GM19025 (cell line): ENCODE measurements around the gene MPPED1.

Source experiments
- ATAC-seq: cut with Tn5 transposase; IDR thresholded peaks from one replicate; pipeline ENCODE4 v1.9.1; 2021; ENCODE audit warnings: mild to moderate bottlenecking, low read depth, moderate library complexity; ENCODE audit not compliant: unreplicated experiment

Gene MPPED1

DNA sequence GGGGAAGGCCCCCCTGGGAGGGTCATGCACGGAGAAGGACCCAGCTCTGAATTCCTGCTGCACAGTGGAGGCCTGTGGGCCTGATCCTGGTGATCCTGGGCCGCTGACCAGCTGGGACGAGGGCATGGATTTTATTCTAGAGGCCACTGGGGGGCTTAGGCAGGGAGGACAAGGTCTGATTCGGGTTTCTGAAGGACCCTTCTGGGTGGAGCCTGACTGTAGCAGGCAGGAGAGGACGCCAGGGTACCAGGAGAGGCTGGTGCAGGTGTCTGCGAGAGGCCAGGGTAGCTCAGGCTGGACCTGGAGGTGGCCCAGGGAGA lies 31.3 kb downstream of the MPPED1 start:
- no peak for ATAC-seq

GRCh38 chr22:43446037-43446803 lies 34.4 kb downstream of the MPPED1 start:
- no peak for ATAC-seq

DNA sequence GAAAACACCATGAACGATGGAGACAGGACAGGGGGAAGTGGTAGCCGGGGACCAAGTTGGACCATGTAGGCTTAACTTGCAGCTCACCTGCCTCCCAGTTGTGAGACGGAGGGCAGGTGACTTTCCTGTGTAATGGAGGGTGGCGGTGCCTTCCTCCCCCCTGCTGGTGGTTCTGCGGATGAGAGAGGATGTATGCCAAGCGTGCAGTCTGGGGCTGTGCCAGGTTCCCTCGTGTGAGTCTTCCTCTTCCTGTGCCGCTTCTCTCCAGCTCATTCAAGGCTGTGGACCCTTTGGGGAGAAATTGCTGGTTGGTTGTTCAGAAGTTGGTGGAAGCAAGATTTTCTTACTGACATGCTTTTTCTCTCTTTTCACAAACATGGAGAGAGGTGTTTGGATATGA lies 35.1 kb downstream of the MPPED1 start:
- no peak for ATAC-seq

GRCh38 chr22:43447380-43447779 lies 35.6 kb downstream of the MPPED1 start:
- ATAC-seq = no peak

DNA sequence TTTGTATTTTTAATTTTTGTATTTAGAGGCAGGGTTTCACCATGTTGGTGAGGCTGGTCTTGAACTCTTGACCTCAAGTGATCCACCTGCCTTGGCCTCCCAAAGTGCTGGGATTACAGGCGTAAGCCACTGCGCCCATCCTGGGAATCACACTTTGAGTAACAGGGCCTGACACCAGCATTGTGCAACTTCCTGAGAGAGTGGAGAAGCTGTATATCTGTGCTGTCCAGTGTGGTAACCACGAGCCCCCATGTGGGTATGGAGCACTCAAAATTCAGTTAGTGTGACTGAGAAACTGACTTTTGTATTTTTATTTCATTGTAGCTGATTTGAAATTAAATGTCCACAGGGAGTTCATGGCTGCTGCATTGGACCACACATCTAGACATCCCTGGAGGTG lies 36.2 kb downstream of the MPPED1 start:
- ATAC-seq = no peak

DNA sequence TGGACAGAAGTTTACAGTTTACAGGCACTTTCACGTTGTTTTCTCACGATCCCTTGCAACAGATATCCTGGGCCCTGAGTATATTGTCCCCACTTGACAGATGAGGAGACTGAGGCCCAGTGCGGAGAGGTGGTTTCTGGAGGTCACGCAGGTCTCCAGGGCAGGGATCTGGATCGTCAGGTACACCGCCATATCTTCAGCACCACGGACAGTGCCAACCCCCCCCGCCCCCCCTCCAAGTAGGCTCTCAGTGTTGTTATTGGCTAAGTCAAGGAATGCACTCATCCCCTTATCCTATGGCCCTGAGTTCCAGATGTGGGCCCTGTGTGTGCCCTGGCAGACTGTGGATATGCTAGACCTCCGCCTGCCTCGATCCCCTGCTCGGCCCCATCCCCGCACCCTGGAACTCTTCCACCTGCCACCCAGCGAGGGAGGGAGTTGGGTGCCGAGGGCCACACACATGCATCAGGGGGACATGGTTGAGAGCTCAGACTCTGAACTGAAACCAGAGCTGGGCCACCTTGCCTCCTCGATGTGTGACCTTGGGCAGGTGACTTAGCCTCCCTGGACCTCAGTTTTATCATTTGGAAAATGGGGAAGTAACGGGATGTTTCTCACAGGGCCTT lies 37.5 kb downstream of the MPPED1 start:
- no peak for ATAC-seq

DNA sequence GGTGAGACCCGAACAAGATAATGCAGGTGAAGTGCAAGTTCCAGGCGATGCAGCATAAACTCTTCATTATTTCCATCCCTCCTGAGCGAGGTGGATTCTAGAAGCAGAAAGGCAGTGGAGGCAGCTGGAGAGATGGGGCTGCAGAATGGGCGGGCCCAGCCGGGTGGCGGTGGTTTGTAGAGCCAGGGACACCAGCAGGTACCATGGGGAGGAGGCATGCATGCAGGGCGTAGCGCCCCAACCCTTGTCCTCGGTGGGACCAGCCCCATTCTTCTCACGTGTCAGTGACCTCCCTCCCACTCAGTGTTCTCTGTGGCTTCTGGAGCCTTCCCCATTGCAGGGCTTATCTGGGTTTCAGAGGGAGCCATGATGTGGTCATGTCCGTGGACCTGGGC lies 38.0 kb downstream of the MPPED1 start:
- no peak for ATAC-seq

- ATAC-seq = no peak
Observed at GRCh38 chr22:43451371-43452050, 39.7 kb downstream of the MPPED1 start.

DNA sequence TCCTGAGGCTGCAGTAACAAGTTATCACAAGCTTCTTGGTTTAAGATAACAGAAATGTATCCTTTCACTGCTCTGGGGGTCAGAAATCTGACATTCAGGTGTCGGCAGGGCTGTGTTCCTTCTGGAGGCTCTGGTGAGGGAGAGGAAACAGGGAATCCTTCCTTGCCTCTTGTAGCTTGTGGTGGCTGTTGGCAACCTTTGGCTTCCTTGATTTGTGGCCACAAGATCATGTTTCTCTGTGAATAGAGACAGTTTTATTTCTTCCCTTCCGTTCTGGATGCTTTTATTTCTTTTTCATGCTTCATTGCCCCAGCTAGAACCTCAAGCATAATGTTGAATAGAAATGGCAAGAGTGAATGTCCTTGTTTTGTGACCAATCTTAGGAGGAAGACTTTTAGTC lies 44.0 kb downstream of the MPPED1 start:
- ATAC-seq = no peak

GRCh38 chr22:43457002-43457401 lies 45.2 kb downstream of the MPPED1 start:
- no peak for ATAC-seq

GRCh38 chr22:43462701-43463100 lies 50.9 kb downstream of the MPPED1 start:
- ATAC-seq = no peak

GRCh38 chr22:43464809-43465208 lies 53.0 kb downstream of the MPPED1 start:
- no peak for ATAC-seq

DNA sequence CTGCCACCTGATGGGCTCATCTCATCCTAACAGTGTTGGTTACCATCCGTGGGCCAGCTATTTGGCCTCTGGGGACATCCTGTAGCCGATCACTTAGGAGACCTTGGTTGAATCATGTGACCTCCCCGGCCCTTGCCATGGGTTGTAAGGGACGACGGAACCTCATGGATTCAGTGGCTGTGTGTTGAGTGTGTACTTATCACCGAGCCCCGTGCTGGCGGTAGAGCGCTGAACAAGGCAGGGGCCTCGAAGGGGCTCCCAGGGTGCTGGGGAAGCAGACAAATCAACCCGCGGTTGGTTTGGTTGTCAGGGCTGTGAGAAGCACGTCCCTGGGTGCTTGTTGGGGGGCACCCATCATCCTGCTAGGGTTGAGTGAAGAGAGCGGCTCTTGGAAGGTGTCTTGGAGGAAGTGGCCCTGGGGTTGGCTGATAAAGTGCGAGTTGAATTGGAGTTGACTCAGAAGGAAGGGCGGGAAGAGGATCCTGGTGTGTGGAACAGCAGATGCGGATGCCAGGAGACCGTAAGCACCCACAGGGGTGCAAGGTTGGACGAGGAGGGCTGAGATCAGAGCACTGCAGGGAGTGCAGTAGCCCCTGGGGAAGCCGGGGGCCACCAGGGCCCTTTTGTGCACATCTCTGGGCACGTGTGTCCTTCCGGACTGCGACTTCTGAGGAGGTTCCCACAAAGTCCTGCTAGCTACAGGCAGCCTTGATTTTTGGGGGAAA lies 53.6 kb downstream of the MPPED1 start:
- ATAC-seq = no peak

DNA sequence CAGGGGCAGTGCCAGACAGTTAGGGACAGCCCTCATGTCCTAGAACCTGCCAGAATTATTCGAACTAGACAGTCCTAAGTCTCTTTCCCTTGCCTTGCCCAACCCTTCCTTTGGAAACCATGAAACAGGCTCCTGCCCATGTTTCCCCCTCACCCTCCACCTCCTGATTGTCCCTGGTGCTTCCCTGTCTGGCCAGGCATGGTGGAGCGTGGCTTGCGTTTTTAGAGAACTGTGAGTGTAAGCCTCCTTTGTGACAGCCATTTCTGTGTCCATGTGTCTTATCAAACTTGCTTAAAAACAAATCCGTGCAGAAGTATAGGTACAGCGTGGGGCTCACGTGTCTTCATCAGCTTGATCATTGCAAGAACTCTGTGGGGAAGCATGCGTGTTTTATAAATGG lies 54.9 kb downstream of the MPPED1 start:
- no peak for ATAC-seq

DNA sequence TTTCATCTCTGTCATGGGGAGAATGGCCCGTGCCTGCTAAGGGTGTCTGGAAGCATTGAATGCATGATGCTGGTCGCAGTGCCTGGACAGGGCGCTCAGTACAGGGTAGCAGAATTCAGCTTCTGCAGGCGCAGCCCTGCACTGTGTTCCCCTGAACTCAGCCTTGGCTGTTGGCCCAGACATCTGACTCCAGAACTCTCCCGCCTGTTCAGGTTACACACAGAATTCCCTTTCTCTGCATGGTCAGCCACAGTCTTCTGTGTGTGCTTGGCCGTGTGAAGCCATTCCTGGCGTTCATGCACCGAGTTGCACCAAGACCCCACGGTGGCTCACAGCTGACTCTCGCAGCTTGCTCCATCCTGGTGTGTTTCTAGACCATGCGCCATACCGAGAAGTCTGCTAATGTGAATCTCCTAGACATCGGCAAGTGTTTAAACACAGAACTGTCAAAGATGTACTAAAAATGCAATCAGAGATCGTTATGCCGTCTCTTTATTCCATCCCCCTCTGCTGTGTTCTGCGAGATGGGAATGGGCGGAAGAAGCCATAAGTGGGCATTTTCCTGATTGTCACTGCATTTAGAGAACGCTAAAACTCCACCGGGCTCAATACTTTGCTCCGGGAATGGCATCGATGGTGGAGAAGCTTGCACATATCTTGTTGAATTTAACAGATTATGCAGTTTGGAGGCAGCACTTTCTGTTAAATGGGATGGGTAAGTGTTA lies 55.6 kb downstream of the MPPED1 start:
- ATAC-seq = no peak

GRCh38 chr22:43470253-43470652 lies 58.4 kb downstream of the MPPED1 start:
- no peak for ATAC-seq

DNA sequence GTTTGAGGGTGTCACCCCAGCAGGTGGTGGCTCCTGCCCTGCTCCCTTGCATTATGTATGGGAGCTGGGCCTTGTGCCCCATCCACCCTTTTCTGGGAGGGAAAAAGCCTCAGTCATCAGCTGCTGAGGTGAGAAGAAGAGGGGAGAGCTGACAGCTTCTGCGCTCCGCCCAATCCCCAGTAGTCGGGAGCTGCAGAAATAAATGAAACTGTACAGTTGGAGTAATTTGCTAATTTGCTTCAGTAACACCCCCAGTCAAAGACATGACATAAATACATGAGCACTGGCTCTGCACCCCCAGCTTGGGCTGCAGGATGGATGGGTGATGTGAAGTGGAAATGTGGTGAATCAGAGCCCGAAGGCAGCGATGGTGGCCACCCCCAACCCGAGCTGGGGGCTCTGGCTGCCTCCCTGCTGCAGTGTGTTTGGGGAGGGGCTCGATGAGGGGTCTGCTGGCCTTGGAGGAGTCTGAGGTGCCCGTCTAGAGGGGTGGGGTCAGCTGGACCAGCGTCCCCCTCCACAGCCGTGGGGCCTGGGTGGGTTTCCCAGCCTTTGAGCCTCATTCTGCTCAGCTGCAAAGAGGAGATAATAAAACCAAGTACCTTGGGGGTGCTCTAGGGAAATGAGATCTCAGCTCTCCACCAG lies 59.2 kb downstream of the MPPED1 start:
- no peak for ATAC-seq

GRCh38 chr22:43471606-43472135 lies 59.9 kb downstream of the MPPED1 start:
- no peak for ATAC-seq

- ATAC-seq = no peak
Observed at GRCh38 chr22:43473031-43473430, 61.2 kb downstream of the MPPED1 start.

- no peak for ATAC-seq
Observed at GRCh38 chr22:43473441-43473840, 61.6 kb downstream of the MPPED1 start.
